ENCODE data around the gene GAS2.

The GAS2 gene

DNA sequence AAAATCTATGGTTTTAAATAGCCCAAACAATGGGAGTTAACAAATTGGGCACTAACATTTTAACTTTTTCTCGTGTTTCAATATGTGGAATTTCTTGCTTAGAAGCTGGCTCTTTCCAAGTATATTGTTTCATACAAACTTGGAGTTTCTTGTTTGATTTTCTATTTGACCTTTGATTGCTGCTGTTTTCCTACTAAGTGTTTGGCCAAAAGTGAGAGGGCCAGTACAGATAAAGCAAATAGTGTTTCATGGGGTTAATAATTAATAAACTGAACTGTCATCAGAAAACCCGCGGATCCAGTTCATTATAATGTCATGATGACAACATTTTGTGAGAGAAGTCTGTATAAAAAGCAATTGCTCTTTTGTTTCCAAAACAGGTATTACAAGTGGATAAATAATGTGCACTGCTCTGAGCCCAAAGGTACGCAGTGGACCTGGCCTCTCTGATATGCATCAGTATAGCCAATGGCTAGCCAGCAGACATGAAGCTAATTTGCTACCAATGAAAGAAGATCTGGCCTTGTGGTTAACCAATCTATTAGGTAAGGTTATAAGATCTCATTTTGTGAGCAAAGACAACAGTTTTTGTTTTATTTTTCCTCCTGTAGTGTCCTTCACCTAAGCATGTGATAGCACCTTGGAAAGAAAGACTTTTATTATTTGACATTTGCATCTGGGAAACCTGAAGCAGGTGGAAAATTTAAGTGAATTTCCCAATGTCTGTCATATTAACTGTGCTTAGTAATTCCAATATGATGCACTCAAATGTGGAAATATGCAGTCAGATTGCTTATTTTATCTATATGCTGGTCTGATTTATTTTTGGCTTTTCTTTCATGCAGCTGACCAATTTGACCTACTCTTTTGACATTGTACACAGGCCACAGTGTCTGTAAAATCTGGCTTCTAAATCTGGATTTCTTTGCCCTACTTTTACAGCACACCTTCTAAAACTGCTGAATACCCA is 8.3 kb downstream of the GAS2 start:
- no peak for DNase-seq (ENCODE audit: low read depth)

- DNase-seq (ENCODE audit: low read depth) = no peak
Observed at GRCh38 chr11:22677153-22677903, 10.9 kb downstream of the GAS2 start.

- no peak for DNase-seq (ENCODE audit: low read depth)
Observed at GRCh38 chr11:22680628-22681027, 14.2 kb downstream of the GAS2 start.

GRCh38 chr11:22681281-22681812 is 14.9 kb downstream of the GAS2 start:
- DNase-seq (ENCODE audit: low read depth) = no peak

DNA sequence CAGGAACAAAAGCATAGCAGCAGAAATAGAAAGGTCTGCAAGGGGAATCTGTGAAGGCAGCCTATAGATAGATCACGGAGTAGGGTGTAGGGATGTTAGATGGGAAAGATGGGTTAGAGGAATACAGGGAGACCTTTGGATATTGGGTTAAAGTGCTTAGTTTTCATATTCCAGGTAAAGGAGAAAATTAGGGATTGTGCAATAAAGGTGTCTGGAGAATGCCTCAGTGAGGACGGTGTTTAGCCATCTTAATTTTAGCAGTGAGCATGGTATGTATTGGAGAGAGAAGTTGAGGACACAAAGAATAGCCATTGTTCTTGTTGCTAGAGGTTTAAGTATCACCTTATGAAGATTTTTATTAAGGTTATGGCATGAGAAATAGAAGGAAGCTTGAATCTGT is 17.7 kb downstream of the GAS2 start:
- DNase-seq (ENCODE audit: low read depth) = no peak

DNA sequence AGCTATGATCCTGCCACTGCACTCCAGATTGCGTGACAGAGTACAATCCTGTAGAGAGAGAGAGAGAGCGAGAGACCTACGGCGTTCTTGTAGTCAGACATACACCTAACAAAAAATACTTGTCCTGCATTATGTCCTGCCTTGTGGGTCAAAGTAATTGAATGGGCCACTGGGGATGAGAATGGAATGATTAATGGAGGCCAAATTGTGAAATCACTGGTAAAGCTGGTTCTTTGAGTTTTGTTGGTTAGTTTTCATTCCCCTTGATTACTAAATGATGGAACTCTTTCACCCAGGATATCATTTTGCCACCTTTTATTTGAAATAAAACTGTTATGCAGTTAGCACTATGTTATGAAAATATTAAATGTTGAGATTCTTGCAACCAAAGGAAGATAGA is 18.7 kb downstream of the GAS2 start:
- no peak for DNase-seq (ENCODE audit: low read depth)

GRCh38 chr11:22688914-22689313 is 22.5 kb downstream of the GAS2 start:
- DNase-seq (ENCODE audit: low read depth) = no peak

DNA sequence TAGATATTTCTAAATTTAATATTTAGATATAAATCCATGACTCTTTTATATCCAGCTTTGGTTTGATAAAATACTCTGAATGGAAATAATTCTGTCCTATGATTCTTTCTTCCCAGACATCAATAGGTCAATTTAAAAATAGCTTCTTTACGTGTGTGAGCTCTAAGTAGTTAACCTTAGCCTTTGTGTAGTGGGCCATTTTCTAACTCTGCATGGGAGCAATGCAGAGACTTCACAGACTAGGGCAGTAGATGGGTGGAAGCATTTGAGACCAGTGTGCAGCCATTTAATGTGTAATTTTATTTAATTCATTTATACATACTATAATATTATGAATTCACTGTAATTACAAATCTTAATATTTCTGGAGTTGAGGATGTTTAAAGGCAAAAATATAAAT is 23.8 kb downstream of the GAS2 start:
- no peak for DNase-seq (ENCODE audit: low read depth)

GRCh38 chr11:22690871-22691270 is 24.5 kb downstream of the GAS2 start:
- DNase-seq (ENCODE audit: low read depth) = no peak

DNA sequence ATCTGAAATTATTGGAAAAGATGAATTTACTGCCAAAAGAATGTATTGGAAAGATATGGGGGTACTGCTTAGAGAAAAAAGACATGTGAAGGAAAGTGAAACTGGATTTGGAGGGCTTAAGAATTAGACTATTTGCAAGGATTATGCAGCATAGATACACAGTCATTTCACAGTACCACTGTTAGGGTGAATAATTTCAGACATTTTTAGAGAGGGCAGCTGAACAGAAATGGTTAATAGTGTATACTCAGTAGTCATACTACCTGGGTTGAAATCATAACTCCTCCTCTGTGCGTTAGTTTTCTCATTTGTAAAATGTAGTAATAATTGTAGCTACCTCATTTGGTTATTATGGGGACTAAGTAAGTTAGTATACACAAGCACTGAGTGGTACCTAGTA is 33.0 kb downstream of the GAS2 start:
- DNase-seq (ENCODE audit: low read depth) = no peak

GRCh38 chr11:22702031-22702430 is 35.6 kb downstream of the GAS2 start:
- no peak for DNase-seq (ENCODE audit: low read depth)

DNA sequence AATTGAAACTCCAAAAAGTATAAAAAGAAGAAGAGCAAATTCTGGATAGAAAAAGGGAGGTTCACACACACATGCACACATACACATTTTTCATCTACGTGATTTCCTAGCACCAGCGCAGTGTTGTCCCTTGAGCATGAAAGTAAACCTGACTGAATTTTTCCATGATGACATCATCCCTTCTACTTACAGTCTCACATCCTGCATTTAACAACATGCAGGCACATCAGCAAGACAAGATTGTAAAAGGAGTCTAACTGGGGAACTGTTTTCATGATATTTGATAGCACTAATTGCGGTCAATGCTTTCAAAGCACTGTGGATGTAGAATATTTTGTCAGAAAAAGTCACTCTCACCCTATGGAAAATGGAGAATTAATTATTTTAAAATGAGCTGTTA is 36.6 kb downstream of the GAS2 start:
- no peak for DNase-seq (ENCODE audit: low read depth)

- no peak for DNase-seq (ENCODE audit: low read depth)
Observed at GRCh38 chr11:22703591-22703990, 37.2 kb downstream of the GAS2 start.

DNA sequence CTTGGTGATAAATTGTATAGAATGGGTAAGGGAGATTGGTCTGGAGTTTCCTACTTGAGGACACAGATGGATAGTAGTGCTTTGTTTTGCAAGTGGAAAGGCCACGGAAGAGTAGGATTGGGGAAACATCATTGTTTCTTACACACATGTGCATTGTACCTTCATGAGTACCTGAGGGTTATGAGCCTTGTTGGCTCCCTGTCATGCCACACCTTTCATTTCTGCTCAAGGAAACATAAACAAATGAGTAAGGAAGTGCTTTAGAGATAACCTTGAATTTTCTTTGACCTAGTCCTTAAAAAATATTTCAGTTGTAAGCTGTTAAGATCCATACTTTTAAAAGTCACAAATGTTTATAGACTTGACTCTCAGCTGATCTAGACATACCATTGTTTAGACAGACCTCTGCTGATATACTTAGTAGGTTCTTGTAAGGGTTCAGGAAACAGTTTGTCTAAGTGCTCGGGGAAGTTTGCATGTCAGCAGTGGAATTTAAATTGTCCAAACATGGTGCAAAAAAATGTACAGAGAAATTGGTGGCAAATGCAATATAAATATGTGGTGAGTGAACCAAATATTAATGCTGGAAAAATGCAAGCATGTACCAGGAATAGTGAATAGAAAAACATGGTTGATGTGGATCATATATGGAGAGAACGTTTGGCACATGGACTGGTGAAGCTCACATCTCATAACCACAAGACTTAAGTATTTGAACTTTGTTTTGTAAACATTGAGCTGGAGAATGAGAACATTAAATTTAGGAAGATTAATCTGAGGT is 40.9 kb downstream of the GAS2 start:
- no peak for DNase-seq (ENCODE audit: low read depth)

- no peak for DNase-seq (ENCODE audit: low read depth)
Observed at GRCh38 chr11:22711071-22711770, 44.8 kb downstream of the GAS2 start.

DNA sequence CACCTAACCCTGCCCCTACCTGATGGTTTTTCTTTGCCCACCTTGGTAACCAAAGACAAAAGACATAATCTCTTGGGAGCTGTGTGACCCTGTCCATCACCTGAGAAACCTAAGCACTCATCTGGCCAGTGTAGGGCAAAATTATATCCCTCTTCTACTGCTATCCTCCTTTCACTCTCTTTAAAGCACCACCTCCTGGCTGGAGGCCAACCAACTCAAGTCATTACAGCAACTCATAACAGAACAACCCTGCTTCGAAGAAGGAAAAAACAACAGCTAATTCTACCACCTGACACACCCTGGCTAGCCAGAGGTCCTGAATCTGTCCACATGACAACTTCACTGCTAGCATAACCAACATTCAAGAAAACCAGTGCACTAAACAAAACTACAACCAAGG is 45.5 kb downstream of the GAS2 start:
- DNase-seq (ENCODE audit: low read depth) = no peak

DNA sequence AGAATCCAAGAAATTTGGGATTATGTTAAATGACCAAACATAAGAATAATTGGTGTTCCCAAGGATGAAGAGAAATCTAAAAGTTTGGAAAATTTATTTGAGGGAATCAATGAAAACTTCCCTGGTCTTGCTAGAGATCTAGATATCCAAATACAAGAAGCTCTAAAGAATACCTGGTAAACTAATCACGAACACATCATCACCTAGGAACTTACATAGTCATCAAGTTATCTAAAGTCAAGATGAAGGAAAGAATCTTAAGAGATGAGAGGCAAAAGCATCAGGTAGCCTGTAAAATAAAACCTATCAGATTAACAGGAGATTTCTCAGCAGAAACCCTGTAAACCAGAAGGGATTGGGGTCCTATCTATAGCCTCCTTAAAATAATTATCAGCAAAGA is 46.9 kb downstream of the GAS2 start:
- no peak for DNase-seq (ENCODE audit: low read depth)

DNA sequence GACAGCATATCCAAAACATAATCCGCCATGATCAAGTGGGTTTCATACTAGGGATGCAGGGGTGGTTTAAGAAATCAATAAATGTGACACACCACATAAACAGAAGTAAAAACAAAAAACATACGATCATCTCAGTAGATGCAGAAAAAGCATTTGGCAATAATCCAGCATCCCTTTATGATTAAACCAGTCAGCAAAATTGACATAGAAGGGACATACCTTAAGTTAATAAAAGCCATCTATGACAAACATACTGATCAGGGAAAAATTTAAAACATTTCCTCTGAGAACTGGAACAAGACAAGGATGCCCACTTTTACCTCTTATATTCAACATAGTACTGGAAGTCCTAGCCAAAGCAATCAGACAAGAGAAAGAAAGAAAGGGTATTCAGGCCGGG is 49.6 kb downstream of the GAS2 start:
- DNase-seq (ENCODE audit: low read depth) = no peak

DNA sequence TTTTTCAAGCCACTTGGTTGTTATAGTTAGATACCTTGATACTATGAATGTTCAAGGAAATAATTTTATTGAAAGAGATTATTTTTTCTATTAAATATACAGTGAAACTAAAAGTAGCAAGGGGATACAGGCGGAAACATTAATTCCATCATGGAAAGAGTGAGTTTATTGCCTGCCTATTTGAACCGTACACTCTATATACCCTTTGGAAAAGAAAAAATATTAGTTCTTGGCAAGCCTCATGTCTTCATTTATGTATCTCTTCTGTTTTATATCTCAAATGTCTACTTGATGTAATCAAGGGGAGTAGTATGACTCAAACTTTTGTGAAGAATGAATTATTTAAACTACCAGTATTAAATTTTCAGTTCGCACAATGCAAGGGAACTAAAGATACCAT is 54.0 kb downstream of the GAS2 start:
- DNase-seq (ENCODE audit: low read depth) = no peak

GRCh38 chr11:22723274-22723673 is 56.9 kb downstream of the GAS2 start:
- no peak for DNase-seq (ENCODE audit: low read depth)

DNA sequence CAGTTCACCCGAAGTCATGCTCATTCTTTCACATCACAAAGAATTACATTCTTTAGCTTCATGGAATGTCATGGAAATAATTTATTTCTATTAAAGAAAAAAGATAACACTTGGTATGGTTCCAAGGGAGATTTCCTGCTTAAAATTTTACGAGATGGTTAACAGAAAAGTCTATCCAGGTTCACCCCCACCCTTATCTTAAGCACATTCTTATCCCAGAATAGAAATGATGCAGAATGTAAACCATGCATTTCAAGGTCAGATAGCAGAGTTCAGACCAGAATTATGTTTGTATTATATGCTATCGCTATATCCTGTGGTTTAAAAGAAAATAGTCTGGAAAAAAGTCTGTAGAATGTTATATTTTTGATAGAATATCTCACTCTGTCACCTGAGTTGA is 58.7 kb downstream of the GAS2 start:
- DNase-seq (ENCODE audit: low read depth) = no peak

Data from stimulated activated CD8-positive, alpha-beta memory T cell treated with anti-CD3 and anti-CD28 coated beads, Interleukin-4, amount 100 ng/mL, for 24 hours (primary cell).